Epithelial cell of esophagus (primary cell): Measurements from ENCODE around the gene DNM2.

Experiments
- DNase-seq: peaks from one replicate; pipeline ENCODE4 v3.0.0; 2010; ENCODE audit warnings: low read depth
- H3K4me3 ChIP-seq: 2 replicates; pipeline ENCODE4 v1.5.1; 2011; ENCODE audit warnings: mild to moderate bottlenecking, low read length, control low read depth
- CTCF ChIP-seq: IDR thresholded peaks from 2 replicates; pipeline ENCODE4 v1.5.1; 2011; ENCODE audit warnings: low read depth, mild to moderate bottlenecking, low read length, control low read depth, inconsistent platforms; ENCODE audit not compliant: insufficient read depth; ENCODE audit errors: missing control alignments

DNM2 gene

DNA sequence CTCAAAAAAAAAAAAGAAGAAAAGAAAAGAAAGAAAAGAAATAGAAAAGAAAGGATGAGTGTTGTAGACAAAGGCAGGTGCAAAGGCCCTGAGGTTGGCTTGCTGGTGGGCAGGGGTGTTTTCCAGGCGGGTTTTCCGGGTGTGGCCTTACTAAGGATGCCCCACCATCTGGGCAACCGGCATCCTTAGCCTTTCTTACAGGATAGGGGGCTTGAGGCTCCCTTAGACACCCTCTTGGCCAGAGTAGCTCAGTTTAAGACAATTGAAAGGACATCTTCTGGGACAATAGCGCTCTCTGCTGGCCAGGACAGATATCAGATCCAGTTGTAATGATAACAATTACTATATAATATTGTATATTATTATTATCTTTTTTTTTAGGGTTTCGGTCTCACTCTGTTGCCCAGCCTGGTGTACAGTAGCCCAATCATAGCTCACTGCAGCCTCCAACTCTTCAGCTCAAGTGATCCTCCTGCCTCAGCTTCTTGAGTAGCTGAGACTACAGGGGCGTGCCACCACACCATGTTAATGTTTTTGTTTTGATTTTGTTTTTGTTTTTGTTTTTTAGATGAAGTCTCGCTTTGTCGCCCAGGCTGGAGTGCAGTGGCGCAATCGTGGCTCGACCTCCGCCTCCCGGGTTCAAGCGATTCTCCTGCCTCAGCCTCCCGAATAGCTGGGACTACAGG, 18.1 kb upstream of the DNM2 start:
- DNase-seq, result peak; percentile 71
- no peak overlapping the region for H3K4me3 ChIP-seq
- peak; percentile 63 for TF ChIP-seq CTCF

DNA sequence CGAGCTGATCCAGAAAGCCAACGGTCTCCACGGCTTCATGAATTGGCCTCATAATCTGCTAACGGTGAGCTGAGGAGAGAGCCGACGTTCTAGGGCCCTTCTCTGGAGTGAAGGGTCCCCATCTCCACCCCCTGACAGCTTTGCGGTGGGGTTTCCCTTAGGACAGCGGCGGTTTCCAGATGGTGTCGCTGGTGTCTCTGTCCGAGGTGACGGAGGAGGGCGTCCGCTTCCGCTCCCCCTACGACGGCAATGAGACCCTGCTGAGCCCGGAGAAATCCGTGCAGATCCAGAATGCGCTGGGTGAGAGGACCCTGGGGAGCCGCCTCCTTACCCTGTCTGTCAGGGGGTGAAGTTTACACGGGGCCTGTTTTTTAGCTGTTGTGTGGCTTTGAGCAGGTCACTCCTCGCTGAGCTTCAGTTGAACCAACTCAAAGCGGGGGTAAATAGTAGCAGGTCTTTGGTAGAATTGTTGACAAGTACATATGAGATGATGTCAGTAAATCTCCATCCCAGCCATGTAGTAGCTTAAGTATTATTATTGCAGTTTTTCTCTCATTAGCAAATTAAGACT, 15.8 kb upstream of the DNM2 start:
- H3K4me3 ChIP-seq, result peak overlapping the region; percentile 93
- no peak for TF ChIP-seq CTCF
- DNase-seq, result no peak

DNA sequence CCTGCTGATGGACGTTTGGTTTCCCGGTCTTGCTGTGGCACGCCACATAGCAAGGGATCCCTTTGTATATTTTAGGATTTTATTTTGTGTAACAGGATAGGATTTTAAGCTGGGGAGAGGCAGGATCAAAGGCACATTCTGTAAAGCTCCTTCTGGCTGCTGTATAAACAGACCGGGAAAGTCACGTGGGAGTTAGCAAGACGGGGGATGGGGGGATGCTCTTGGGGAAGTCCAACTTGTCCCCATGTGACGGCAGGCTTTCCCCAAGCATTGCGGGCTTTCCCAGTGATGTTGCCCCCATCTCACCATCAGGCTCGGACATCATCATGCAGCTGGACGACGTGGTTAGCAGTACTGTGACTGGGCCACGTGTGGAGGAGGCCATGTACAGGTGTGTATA, 10.9 kb upstream of the DNM2 start:
- no peak for TF ChIP-seq CTCF
- no peak for DNase-seq
- no peak overlapping the region for H3K4me3 ChIP-seq

GRCh38 chr19:10707440-10707839, 10.4 kb upstream of the DNM2 start:
- no peak overlapping the region for H3K4me3 ChIP-seq
- TF ChIP-seq CTCF, result no peak
- no peak for DNase-seq

- no peak overlapping the region for H3K4me3 ChIP-seq
- DNase-seq, result no peak
- no peak for TF ChIP-seq CTCF
Observed at GRCh38 chr19:10708291-10708690, 9.6 kb upstream of the DNM2 start.

DNA sequence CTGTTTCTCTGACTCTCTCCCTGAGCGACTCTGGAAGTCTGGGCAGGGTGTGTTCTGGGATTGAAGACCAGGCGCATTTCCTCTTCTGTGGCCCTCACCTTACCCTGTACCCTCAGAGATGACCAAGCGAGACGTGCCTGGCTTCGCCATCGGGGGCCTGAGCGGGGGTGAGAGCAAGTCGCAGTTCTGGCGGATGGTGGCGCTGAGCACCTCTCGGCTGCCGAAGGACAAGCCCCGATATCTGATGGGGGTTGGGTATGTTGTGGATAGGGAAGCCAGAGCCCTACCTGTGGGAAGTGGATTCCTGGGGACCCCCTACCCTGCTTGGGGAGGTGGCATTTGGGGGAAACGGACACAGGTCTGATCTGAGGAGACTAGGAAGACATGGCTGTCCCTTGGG, 5.8 kb upstream of the DNM2 start:
- DNase-seq, result no peak
- no peak overlapping the region for H3K4me3 ChIP-seq
- no peak for TF ChIP-seq CTCF

- DNase-seq, result no peak
- H3K4me3 ChIP-seq, result no peak overlapping the region
- TF ChIP-seq CTCF, result no peak
Observed at GRCh38 chr19:10712754-10713153, 5.1 kb upstream of the DNM2 start.
